Measurements from ENCODE around the gene CFAP47. TPM values are rescaled to one million over a fixed set of nuclear protein-coding genes. Genes with fewer than 3 reads are reported as not detected.

Gene CFAP47
- total RNA-seq, 1 donor from 2014 or later = not detected

DNA sequence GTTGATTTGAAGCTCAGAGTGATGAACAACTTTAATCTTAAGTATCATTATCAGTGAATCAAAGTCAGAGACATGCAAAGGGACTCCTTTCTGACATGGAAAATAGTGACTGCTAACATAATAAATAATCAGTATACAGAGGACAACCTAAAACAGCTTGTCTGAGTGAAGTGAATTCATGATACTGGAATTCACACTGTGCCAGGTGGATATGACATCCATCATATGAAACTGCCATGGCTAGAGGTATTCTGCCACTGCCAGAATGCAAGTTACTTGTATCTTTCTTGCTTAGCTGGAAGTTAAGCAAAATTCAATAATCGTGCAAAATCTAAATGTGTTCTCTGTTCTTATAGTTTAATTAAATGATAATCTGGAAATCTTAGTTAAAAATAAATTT lies 429.0 kb downstream of the CFAP47 start:
- H3K4me3 ChIP-seq = no peak overlapping the region
- no peak overlapping the region for H3K27ac ChIP-seq
- H3K4me1 ChIP-seq = no peaks in the 10 kb centered on the region
- ATAC-seq = no peak
- no peak for DNase-seq
- intact Hi-C loops (cut with DNase I) = no loop called here
- H3K36me3 ChIP-seq = no peaks in the 10 kb centered on the region
- H3K27me3 ChIP-seq = no peaks in the 10 kb centered on the region
- TF ChIP-seq, protein P1, sequence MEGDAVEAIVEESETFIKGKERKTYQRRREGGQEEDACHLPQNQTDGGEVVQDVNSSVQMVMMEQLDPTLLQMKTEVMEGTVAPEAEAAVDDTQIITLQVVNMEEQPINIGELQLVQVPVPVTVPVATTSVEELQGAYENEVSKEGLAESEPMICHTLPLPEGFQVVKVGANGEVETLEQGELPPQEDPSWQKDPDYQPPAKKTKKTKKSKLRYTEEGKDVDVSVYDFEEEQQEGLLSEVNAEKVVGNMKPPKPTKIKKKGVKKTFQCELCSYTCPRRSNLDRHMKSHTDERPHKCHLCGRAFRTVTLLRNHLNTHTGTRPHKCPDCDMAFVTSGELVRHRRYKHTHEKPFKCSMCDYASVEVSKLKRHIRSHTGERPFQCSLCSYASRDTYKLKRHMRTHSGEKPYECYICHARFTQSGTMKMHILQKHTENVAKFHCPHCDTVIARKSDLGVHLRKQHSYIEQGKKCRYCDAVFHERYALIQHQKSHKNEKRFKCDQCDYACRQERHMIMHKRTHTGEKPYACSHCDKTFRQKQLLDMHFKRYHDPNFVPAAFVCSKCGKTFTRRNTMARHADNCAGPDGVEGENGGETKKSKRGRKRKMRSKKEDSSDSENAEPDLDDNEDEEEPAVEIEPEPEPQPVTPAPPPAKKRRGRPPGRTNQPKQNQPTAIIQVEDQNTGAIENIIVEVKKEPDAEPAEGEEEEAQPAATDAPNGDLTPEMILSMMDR (IDR thresholded peaks at IDR 0.05) = no peak
- H3K9me3 ChIP-seq = no peaks in the 10 kb centered on the region

DNA sequence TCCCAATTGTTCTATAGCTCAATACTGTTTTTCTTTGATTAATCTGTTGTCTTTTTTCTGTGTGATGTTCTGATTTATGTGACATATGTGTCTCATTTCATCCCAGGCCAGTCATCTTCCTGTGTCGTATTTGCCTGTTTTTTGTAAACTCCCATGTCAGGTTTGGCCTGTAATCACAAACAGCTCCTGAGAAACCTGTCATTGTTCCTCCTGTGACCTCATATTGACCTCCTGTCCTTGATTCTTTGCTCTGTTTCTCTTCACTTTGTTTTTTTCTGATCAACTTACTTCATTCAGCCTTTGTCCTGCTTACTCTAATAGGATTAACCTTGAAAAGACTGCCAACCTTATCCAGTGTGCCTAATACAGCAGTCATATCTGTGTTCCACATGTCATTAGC lies 438.3 kb downstream of the CFAP47 start:
- TF ChIP-seq, protein P1 (IDR thresholded peaks at IDR 0.05) = no peak
- DNase-seq = no peak
- Histone ChIP-seq H3K27ac (no peak overlapping the region), H3K4me1 (no peaks in the 10 kb centered on the region), H3K9me3 (no peaks in the 10 kb centered on the region), H3K36me3 (no peaks in the 10 kb centered on the region), H3K4me3 (no peak overlapping the region), H3K27me3 (no peaks in the 10 kb centered on the region)
- no peak for ATAC-seq
- intact Hi-C loops (cut with DNase I) = no loop called here

DNA sequence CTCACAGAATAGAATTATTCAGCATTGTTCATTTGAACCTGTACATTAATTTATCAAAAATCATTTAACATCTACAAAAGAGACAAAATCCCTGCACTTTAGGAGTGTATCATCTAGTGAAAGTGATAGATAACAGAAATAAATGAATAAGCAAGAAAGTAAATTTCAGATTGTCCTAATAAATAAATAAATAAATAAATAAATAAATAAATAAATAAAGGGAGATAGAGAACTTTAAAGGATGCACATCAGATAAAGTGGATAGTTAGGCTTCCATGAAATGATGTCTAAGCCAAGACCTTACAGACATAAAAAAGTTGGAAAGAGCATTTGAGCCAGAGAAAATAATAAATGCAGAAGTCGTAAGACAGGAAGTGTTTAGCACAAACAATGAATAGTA lies 444.7 kb downstream of the CFAP47 start:
- intact Hi-C loops (cut with DNase I) = no loop called here
- DNase-seq (no peak), ATAC-seq (no peak)
- Histone ChIP-seq H3K36me3 (no peaks in the 10 kb centered on the region), H3K4me3 (no peak overlapping the region), H3K27ac (no peak overlapping the region), H3K4me1 (no peaks in the 10 kb centered on the region), H3K27me3 (no peaks in the 10 kb centered on the region), H3K9me3 (no peaks in the 10 kb centered on the region)
- TF ChIP-seq, protein P1 (IDR thresholded peaks at IDR 0.05) = no peak

DNA sequence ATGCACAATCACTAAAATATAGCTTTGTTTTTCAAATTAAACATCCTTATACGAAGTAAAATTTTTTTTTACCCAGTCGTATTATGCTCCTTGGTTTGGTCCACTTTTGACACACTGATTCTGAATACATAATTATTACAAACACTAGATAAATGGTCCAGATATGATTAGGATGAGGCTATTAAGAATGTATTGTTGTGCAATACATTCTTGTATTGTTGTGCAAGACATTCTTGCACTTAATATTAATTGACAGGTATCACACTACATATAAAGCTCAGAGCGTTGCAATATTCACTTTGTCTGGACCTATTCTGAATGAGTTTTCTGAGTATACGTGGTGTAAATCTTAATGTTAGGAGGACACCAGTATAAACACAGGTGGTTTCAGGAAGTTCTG lies 464.0 kb downstream of the CFAP47 start:
- ATAC-seq = no peak
- H3K9me3 ChIP-seq = no peaks in the 10 kb centered on the region
- intact Hi-C loops (cut with DNase I) = no loop called here

DNA sequence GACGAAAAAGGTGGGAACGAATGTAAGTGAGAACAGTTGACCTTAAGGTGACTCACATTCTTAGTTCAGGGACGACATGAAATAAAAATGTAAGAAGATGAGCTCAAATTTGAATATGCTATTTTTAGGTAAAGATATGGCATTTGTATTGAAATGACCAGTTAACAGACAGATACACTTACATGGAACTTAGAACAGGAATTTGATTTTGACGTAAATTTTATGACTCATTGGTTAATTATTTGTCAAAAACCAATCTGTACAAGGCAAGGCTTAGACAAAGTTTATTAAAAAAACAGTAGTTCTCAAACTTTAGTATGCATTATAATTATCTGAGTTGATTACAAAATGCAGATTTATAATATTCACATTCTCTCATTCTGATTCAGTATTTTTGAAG lies 469.4 kb downstream of the CFAP47 start:
- DNase-seq (no peak), ATAC-seq (no peak)
- H3K27me3 ChIP-seq = no peaks in the 10 kb centered on the region
- intact Hi-C loops (cut with DNase I) = no loop called here
- no peaks in the 10 kb centered on the region for H3K4me1 ChIP-seq
- TF ChIP-seq, protein P1 (IDR thresholded peaks at IDR 0.05) = no peak
- H3K27ac ChIP-seq = no peak overlapping the region
- H3K9me3 ChIP-seq = no peaks in the 10 kb centered on the region
- no peak overlapping the region for H3K4me3 ChIP-seq
- H3K36me3 ChIP-seq = no peaks in the 10 kb centered on the region

More for the DNA sequence above, 464.0 kb downstream of the CFAP47 start:
- H3K4me3 ChIP-seq = no peak overlapping the region
- H3K27ac ChIP-seq = no peak overlapping the region
- TF ChIP-seq, protein P1 (IDR thresholded peaks at IDR 0.05) = no peak
- no peaks in the 10 kb centered on the region for H3K4me1 ChIP-seq
- no peak for DNase-seq
- H3K36me3 ChIP-seq = no peaks in the 10 kb centered on the region
- H3K27me3 ChIP-seq = no peaks in the 10 kb centered on the region

DNA sequence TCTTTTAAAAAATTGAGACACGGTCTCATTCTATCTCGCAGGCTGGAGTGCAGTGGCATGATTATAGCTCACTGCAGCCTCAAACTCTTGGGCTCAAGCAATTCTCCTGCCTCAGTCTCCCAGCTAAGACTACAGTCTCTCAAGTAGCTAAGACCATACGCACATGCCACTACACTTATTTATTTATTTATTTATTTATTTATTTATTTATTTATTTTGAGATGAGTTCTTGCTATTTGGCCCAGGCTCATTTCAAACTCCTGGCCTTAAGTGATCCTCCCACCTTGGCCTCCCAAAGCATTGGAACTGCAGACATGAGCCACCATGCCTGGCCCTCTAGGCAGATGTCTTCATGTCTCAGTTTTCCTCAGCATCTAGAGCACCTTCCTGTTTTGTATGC lies 482.2 kb downstream of the CFAP47 start:
- intact Hi-C loops (cut with DNase I) = no loop called here
- Histone ChIP-seq H3K4me3 (no peak overlapping the region), H3K27ac (no peak overlapping the region), H3K36me3 (no peaks in the 10 kb centered on the region), H3K9me3 (no peaks in the 10 kb centered on the region), H3K4me1 (no peaks in the 10 kb centered on the region), H3K27me3 (no peaks in the 10 kb centered on the region)
- ATAC-seq = no peak
- TF ChIP-seq, protein P1 (IDR thresholded peaks at IDR 0.05) = no peak
- no peak for DNase-seq
